OCI-LY3 (cell line): ENCODE results near the gene SCD5.

ENCODE experiments used
- H2AFZ ChIP-seq: fragments of 200-600, 300-600 bp; shearing (Covaris generic); 2 replicates; pipeline ENCODE4 v1.6.0; 2014; ENCODE audit warnings: antibody characterized with exemption, low read depth, low read length
- H3K27ac ChIP-seq: fragments of 200-600, 300-600 bp; sonication (generic); 2 replicates; pipeline ENCODE4 v1.5.1; 2014; ENCODE audit warnings: mild to moderate bottlenecking, low read length, moderate library complexity, mixed read lengths
- H3K27me3 ChIP-seq: fragments of 200-600, 300-600 bp; sonication (generic); 2 replicates; pipeline ENCODE4 v1.6.1; 2014; ENCODE audit warnings: low read depth, low read length, mixed read lengths
- H3K36me3 ChIP-seq: fragments of 200-600, 300-600 bp; sonication (generic); replicated peaks from 2 replicates; pipeline ENCODE3; 2014; ENCODE audit warnings: low read depth, low read length, mixed read lengths
- H3K4me1 ChIP-seq: fragments of 300-600, 200-600 bp; sonication (generic); 2 replicates; pipeline ENCODE4 v1.6.1; 2014; ENCODE audit warnings: low read length, mixed read lengths
- H3K4me2 ChIP-seq: fragments of 200-600, 300-600 bp; sonication (generic); 2 replicates; pipeline ENCODE4 v1.6.1; 2014; ENCODE audit warnings: low read length, mixed read lengths
- H3K4me3 ChIP-seq: fragments of 300-600, 200-600 bp; sonication (generic); 2 replicates; pipeline ENCODE4 v1.5.1; 2014; ENCODE audit warnings: antibody characterized with exemption, mild to moderate bottlenecking, low read length, moderate library complexity
- H3K79me2 ChIP-seq: fragments of 300-600, 200-600 bp; shearing (Covaris generic); 2 replicates; pipeline ENCODE4 v1.6.1; 2014; ENCODE audit warnings: mild to moderate bottlenecking, low read length, mixed read lengths
- H3K9ac ChIP-seq: fragments of 300-600, 200-600 bp; shearing (Covaris generic); 2 replicates; pipeline ENCODE4 v1.6.0; 2014; ENCODE audit warnings: mild to moderate bottlenecking, low read length, moderate library complexity
- H3K9me3 ChIP-seq: fragments of 200-600, 300-600 bp; shearing (Covaris generic); 2 replicates; pipeline ENCODE4 v1.6.1; 2014; ENCODE audit warnings: low read length, mixed read lengths; ENCODE audit not compliant: insufficient read depth
- H4K20me1 ChIP-seq: fragments of 200-600, 300-600 bp; sonication (generic); 2 replicates; pipeline ENCODE4 v1.6.1; 2016; ENCODE audit warnings: low read length, mixed read lengths; ENCODE audit not compliant: insufficient read depth
- EZH2phosphoT487 ChIP-seq: fragments of 200-600 bp; shearing (Covaris generic); IDR thresholded peaks from 2 replicates; pipeline ENCODE4 v1.6.1; 2018; ENCODE audit warnings: antibody characterized with exemption, mixed run types, low read depth
- TF ChIP-seq, protein P1 (sequence below): fragments of 200-600, 300-600 bp; sonication (generic); IDR thresholded peaks from 2 replicates; pipeline ENCODE4 v1.5.1; 2014; ENCODE audit warnings: antibody characterized with exemption, low read length, low read depth

SCD5 gene

GRCh38 chr4:82606622-82607021 is 192.0 kb downstream of the SCD5 start:
- Histone ChIP-seq H3K4me3 (no peak overlapping the region), H3K9ac (no peak overlapping the region), H3K27me3 (no peaks in the 10 kb centered on the region), H3K4me2 (no peak overlapping the region), H2AFZ (no peak overlapping the region), H4K20me1 (no peaks in the 10 kb centered on the region), H3K27ac (no peak overlapping the region), H3K36me3 (no peaks in the 10 kb centered on the region), H3K9me3 (no peaks in the 10 kb centered on the region), H3K79me2 (no peaks in the 10 kb centered on the region), H3K4me1 (no peaks in the 10 kb centered on the region)
- TF ChIP-seq EZH2phosphoT487 = no peak
- TF ChIP-seq, protein P1, sequence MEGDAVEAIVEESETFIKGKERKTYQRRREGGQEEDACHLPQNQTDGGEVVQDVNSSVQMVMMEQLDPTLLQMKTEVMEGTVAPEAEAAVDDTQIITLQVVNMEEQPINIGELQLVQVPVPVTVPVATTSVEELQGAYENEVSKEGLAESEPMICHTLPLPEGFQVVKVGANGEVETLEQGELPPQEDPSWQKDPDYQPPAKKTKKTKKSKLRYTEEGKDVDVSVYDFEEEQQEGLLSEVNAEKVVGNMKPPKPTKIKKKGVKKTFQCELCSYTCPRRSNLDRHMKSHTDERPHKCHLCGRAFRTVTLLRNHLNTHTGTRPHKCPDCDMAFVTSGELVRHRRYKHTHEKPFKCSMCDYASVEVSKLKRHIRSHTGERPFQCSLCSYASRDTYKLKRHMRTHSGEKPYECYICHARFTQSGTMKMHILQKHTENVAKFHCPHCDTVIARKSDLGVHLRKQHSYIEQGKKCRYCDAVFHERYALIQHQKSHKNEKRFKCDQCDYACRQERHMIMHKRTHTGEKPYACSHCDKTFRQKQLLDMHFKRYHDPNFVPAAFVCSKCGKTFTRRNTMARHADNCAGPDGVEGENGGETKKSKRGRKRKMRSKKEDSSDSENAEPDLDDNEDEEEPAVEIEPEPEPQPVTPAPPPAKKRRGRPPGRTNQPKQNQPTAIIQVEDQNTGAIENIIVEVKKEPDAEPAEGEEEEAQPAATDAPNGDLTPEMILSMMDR = no peak

- TF ChIP-seq, protein P1 = no peak
- no peak for TF ChIP-seq EZH2phosphoT487
- H3K27ac ChIP-seq = no peak overlapping the region
- no peak overlapping the region for H3K9ac ChIP-seq
- H3K4me2 ChIP-seq = no peak overlapping the region
- peaks cover 3% of the 10 kb centered on the region; the same call in 1 of the 2 replicates for H3K27me3 ChIP-seq
- H3K79me2 ChIP-seq = no peaks in the 10 kb centered on the region
- H2AFZ ChIP-seq = no peak overlapping the region
- no peaks in the 10 kb centered on the region for H4K20me1 ChIP-seq
- H3K36me3 ChIP-seq = no peaks in the 10 kb centered on the region
- no peak overlapping the region for H3K4me3 ChIP-seq
- no peaks in the 10 kb centered on the region for H3K4me1 ChIP-seq
- no peaks in the 10 kb centered on the region for H3K9me3 ChIP-seq
Measured at GRCh38 chr4:82604522-82604921, 194.1 kb downstream of the SCD5 start.

DNA sequence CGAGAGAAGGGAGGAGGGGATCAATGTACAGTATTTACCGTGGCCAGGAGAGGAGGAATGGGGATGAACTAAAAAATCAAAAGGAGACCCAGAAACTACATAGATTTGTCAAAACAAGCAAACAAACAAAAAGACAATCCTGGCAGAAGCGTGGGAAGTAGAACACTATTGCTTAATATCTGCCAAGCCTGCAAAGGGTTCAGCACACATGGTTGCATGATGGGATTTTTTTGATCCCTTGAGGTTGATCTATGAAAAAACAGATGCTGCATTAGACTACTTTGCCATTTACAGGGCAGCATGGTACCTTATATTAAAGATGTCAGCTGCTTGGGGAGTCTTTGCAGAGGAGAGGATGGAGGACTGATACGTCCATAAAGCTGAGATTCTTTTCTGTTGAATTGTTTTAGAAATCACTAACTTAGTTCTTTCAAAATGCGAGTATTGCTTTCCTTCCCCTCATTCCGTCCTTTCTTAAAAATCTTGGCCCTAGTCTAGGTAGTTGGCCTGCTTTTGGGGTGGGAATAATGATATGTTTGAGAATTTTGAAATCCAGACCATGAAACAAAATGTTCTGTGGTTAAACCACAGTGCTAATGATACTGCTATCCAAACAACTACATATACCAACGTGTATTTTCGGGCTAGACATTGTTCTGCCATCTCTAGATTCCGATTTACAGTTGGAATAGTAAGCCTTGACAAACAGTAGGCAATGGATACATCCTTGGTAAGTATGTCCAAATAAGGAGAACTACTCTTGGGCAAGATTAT is 197.2 kb downstream of the SCD5 start:
- Histone ChIP-seq H3K27me3 (peaks cover 3% of the 10 kb centered on the region; the same call in 1 of the 2 replicates), H4K20me1 (no peaks in the 10 kb centered on the region), H3K4me1 (no peaks in the 10 kb centered on the region), H3K27ac (no peak overlapping the region), H2AFZ (no peak overlapping the region), H3K9me3 (no peaks in the 10 kb centered on the region), H3K79me2 (no peaks in the 10 kb centered on the region), H3K36me3 (no peaks in the 10 kb centered on the region), H3K9ac (no peak overlapping the region), H3K4me3 (no peak overlapping the region), H3K4me2 (no peak overlapping the region)
- TF ChIP-seq, protein P1 = no peak
- no peak for TF ChIP-seq EZH2phosphoT487

DNA sequence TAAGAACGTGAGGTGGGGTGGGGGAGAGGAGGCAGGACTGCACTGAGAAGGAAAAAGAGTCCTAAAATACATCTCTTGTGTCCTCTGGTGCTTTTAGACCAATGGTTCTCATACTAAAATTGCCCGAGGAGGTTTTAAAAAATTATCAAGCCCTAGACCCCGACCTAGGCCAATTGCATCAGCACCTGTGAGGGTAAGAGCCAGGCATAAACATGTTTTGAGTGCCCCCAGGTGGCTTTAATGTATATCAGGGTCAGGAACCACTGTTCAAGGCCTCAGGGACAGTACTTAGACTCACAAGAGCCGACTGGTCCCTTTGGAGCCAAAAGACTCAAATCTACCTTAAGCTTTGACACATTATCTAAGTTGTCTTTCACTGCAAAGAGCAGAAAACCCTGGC is 199.3 kb downstream of the SCD5 start:
- H3K4me1 ChIP-seq = no peaks in the 10 kb centered on the region
- H3K79me2 ChIP-seq = no peaks in the 10 kb centered on the region
- no peaks in the 10 kb centered on the region for H3K36me3 ChIP-seq
- no peak overlapping the region for H3K9ac ChIP-seq
- no peak overlapping the region for H3K4me2 ChIP-seq
- H3K4me3 ChIP-seq = no peak overlapping the region
- peaks cover 9% of the 10 kb centered on the region for H3K27me3 ChIP-seq
- H4K20me1 ChIP-seq = no peaks in the 10 kb centered on the region
- no peaks in the 10 kb centered on the region for H3K9me3 ChIP-seq
- no peak overlapping the region for H3K27ac ChIP-seq
- no peak overlapping the region for H2AFZ ChIP-seq
- TF ChIP-seq, protein P1 = 0 out of 2 replicates have a peak, but pooled peaks have one; percentile 9
- TF ChIP-seq EZH2phosphoT487 = no peak
